ENCODE results near the gene ALKBH3.

Gene ALKBH3

GRCh38 chr11:43895601-43896000, 15.0 kb downstream of the ALKBH3 start:
- DNase-seq = no peak

DNA sequence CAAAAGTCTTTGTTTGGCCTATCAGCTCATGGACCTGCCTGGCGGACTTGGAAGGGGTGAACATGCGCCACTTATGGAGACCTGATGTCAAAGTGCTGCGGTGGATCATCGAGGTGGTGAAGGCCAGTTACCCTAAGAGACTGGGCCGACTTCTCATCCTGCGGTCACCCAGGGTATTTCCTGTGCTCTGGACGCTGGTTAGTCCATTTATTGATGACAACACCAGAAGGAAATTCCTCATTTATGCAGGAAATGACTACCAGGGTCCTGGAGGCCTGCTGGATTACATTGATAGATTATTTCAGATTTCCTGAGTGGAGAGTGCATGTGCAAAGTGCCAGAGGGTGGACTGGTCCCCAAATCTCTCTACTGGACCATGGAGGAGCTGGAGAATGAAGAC, 17.9 kb downstream of the ALKBH3 start:
- DNase-seq = no peak

GRCh38 chr11:43899094-43899493, 18.5 kb downstream of the ALKBH3 start:
- DNase-seq = no peak

GRCh38 chr11:43901551-43901950, 20.9 kb downstream of the ALKBH3 start:
- no peak for DNase-seq

- DNase-seq = no peak
These were observed 22.4 kb downstream of the ALKBH3 start for GRCh38 chr11:43903078-43903477.

- DNase-seq = no peak
These were observed 23.3 kb downstream of the ALKBH3 start for GRCh38 chr11:43903969-43904368.

- no peak for DNase-seq
These were observed 24.3 kb downstream of the ALKBH3 start for GRCh38 chr11:43904742-43905535.

GRCh38 chr11:43905813-43906241, 25.2 kb downstream of the ALKBH3 start:
- peak; percentile 59 for DNase-seq

DNA sequence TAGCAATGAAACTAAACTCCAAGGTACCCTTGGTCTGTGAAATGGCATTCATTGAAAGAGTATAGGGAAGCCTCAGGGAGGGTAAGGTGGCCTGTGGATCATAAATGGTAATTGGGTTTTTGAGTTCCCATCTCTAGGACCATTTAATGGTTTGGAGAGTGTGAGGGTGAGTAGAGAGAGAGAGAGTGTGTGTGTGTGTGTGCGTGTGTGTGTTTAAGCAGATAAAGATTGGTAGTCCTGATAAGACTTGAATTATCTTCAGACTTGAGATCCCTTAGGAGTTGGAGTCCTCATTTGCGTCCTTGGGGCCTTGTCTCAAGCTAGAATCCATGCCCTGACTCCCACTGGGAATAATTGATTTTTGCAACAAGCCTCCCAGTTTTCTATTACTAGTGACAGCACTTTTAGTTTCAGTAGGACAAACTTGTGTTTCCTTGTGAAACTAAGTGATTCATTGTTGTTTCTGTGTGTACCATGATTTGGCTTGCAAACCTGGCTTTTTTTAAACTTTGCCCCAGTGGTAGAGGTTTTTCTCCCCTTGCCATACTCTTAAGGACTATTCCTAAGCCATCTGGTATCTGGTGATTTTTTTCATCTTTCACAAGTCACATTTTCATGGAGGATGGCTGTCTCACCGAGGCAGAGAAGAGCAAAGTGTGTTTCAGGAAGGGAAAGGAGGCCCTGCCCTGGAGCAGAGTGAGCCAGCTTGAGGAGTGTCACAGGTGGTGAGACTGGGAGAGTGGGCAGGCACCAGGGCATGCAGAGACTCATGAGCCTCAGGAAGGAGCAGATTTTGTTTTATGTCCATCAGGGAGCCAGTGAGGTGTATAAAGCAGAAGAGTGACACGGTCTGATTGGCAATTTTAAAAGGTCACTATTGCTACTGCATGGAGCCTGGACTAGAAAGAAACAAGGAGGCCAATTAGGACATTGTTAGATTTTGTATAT, 26.7 kb downstream of the ALKBH3 start:
- no peak for DNase-seq

- no peak for DNase-seq
These were observed 27.6 kb downstream of the ALKBH3 start for GRCh38 chr11:43908191-43908590.

DNA sequence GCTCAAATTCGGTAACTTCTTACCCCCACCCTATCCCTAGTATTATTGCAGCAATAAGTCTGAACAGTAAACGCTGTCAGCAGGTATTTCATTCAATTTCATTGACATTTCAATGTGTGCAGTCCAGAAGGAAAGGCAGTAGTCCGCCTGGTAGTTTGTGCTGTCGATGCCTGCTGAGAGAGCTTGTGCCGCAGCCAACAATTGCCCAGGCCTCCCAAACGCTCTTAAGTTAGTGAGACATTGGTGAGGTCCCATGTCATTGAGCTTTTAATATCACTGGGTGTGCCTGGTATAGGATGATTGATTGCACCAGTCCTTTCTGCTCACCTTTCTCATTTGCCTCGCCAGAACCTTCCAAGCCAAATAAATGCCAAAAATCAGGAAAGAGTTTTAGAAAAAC, 28.1 kb downstream of the ALKBH3 start:
- DNase-seq = no peak

GRCh38 chr11:43913829-43914380, 33.3 kb downstream of the ALKBH3 start:
- DNase-seq = no peak

GRCh38 chr11:43914466-43914865, 33.8 kb downstream of the ALKBH3 start:
- DNase-seq = no peak

- DNase-seq = no peak
These were observed 36.0 kb downstream of the ALKBH3 start for GRCh38 chr11:43916621-43917020.

GRCh38 chr11:43917851-43918250, 37.2 kb downstream of the ALKBH3 start:
- DNase-seq = no peak

DNA sequence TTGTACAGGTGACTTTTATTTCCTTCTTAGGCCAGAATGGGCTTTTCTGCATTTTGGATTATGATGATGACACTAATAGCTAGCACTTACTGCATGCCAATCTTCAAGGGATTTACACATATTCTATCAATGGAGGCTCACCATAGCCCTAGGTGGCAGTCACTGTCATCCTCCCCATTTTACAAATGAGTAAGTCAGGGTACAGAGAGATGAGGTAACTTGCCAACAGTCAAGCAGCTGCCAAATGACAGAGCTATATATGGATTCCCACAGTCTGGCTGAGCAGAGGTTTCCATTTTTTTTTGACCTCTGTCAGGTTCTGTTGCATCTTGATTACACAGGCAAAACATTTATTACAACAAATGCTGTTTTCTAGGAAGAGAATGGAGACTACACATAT, 38.0 kb downstream of the ALKBH3 start:
- DNase-seq = no peak

- no peak for DNase-seq
These were observed 39.4 kb downstream of the ALKBH3 start for GRCh38 chr11:43919852-43920597.

GRCh38 chr11:43920598-43921419, 40.2 kb downstream of the ALKBH3 start:
- no peak for DNase-seq

DNA sequence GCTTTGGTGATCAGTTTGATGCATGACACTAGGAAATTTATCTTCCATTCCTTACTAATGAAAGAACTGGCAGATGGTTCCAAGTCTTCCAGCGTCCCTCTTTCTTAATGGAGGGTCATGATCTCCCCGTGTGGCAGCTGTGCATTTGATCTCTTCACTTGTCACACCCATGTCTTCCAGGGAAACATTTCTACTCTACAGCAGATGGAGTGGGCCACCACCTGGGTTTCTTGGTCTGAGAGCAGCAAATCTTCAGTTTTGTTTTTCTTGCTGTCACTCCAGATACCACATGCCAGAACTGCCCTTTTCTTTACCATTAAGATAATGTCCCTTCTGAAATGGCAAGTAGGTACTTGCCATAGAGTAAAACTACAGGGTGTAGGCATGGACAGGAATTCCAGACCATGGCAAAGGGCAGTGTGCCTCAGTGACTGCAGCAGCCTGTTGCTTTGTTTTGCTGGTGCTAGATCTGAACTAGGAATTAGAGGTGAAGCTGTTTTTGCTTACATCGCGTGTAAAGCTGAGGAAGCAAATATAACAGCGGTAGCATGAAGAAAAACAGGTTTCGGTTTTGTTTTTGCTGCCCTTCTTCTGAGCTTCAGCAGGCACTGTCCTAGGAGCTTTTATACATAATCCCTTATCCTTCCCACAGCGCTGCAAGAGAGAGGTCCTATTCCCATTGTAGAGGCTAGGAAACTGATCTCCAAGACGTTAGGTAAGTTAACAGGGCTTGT, 41.1 kb downstream of the ALKBH3 start:
- no peak for DNase-seq

- DNase-seq = no peak
These were observed 41.6 kb downstream of the ALKBH3 start for GRCh38 chr11:43922295-43922648.

DNA sequence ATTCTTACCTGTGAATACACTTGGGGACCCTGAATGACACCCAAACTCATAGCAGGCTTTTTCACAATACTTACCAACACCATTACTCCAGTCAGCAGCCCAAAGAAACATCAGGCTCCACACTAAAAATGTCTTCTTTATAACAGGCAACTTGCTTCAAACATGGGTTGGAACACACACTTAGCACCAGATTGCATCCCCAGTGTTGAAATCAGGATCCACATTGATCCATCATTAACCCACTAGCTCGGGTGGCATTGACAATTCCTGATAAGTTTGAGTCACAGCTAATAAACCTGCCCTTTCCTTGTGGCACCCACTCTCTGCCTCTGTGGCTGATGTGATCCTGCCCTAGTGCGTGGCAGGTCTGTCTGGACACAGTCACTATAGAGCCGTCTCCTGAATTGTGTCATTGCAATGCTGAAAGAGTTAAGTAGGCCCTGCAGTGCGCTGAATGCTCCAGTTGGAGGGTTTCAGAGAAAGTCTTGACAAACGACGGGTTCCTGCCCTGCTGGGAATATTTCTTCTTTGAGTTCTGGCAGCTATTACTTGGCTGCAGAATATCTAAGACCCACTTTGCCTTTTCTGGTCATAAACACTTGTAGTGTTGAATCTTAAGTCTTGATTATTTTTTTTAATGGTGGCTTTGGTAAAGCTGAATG, 42.2 kb downstream of the ALKBH3 start:
- DNase-seq = no peak

Measured in right hindlimb (tissue), 1 donor.